ENCODE results near the gene RGS11. TPM values are rescaled to one million over a fixed set of nuclear protein-coding genes. Genes with fewer than 3 reads are reported as not detected.
"Not testable (repeated sequence)": the region's sequence is repeated elsewhere in the genome, so short reads cannot be mapped to it uniquely, and the experiment has no call there.

The RGS11 gene
- total RNA-seq, 2 donors from 2014 or later: 0.19 to 0.67 TPM

DNA sequence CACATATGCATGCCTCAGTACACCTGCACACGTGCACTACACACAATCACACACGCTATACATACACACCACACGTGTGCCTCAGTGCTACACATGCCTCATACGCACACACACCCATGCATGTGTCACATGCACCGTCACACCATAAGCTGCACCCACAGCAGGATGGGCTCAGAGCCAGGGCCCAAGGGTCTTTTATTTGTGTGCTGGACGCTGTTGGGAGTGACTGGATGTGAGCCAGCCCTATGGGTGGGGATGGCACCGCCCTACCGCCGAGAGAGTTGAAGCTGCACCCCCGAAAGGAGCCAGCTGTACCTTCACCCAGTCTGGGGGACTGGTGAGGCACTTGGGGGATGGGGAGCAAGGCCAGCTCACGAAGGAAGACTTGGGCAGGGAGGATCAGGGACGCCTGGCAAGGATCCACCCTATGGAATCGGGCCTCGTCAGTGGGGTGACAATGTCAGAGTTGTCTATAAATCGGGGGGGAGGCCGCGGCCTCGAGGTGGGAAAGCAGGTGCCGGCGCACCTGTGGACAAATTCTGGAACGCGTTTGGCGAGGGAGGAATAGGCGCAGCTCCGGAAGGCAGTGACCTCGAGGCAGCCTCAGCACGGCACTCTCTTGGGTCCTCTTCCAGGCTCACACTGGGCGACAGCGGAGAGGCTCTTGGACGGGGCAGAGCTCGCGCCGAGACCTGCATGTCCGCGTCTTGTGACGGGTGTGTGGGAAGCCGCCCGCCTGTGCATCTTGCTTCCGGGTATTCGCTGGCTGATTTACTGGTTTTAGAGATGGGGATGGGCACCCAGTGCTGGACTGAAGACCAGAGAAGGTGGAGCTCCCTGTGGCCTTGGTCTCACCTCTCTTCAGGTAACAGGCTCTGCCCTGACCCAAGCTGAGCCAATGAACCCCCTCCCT lies 7.3 kb downstream of the RGS11 start:
- H3K4me1 Mint-ChIP-seq (ENCODE audit: low read depth): no peaks in the 10 kb centered on the region
- no peaks in the 10 kb centered on the region for H3K36me3 Mint-ChIP-seq (ENCODE audit: insufficient read depth in 2 of 2)
- no peak overlapping the region for H3K27ac Mint-ChIP-seq
- H3K9me3 Mint-ChIP-seq: peaks cover 0 to 4% of the 10 kb centered on the region in 2 donors
- DNase-seq (no peak), ATAC-seq (replicated peaks in 1 of 2) (no peak)
- H3K27me3 Mint-ChIP-seq (ENCODE audit: low read depth): no peaks in the 10 kb centered on the region
- H3K4me3 Mint-ChIP-seq: no peak overlapping the region

DNA sequence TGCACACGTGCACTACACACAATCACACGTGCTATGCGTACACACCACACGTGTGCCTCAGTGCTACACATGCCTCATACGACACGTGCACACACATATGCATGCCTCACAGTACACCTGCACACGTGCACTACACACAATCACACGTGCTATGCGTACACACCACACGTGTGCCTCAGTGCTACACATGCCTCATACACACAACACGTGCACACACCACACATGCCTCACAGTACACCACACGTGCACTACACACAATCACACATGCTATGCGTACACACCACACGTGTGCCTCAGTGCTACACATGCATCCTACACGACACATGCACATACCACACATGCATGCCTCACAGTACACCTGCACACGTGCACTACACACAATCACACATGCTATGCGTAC lies 8.2 kb downstream of the RGS11 start:
- not testable (repeated sequence) for H3K36me3 Mint-ChIP-seq (ENCODE audit: insufficient read depth in 2 of 2); ATAC-seq (replicated peaks in 1 of 2); H3K27me3 Mint-ChIP-seq (ENCODE audit: low read depth); H3K27ac Mint-ChIP-seq; DNase-seq; H3K9me3 Mint-ChIP-seq; H3K4me3 Mint-ChIP-seq; H3K4me1 Mint-ChIP-seq (ENCODE audit: low read depth)

- Mint-ChIP-seq H3K27me3 (ENCODE audit: low read depth) (no peaks in the 10 kb centered on the region), H3K4me1 (ENCODE audit: low read depth) (no peaks in the 10 kb centered on the region), H3K4me3 (no peak overlapping the region), H3K27ac (no peak overlapping the region), H3K9me3 (peaks cover 0 to 4% of the 10 kb centered on the region in 2 donors), H3K36me3 (ENCODE audit: insufficient read depth in 2 of 2) (no peaks in the 10 kb centered on the region)
- no peak for DNase-seq
- ATAC-seq (replicated peaks in 1 of 2): no peak
Measured at GRCh38 chr16:266258-267164, 9.2 kb downstream of the RGS11 start.

- Mint-ChIP-seq H3K4me1 (ENCODE audit: low read depth) (no peaks in the 10 kb centered on the region), H3K36me3 (ENCODE audit: insufficient read depth in 2 of 2) (no peaks in the 10 kb centered on the region)
- ATAC-seq (replicated peaks in 1 of 2): peak in 1 of 2 donors; percentile 47
Measured at GRCh38 chr16:265711-266110, 10.0 kb downstream of the RGS11 start.

DNA sequence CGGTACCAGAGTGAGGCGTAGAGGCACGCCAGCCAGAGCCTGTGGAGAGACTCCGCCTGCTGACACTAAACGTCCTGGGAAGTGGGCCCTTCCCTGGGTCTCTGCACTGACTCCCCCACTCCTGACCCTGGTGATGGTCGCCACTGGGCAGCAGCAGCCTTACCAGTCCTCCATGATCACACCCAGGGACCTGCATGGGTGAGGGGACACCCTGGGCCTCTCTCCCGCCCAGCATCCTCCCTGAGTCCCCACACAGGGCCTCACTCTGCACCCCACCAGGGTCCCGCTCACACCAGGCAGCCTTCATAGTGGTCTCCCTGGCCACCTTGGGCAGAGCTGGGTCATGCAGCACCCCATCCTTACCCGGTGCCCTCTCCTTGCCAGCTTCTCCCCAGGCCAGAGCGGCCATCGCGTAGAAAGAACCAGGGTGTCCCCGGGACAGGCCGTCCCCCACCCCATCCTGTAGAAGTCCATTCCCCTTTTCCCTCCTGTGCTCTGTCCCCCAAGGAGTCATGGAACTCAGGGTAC lies 10.7 kb downstream of the RGS11 start:
- no peak for DNase-seq
- no peak for ATAC-seq (replicated peaks in 1 of 2)
- peaks cover 0 to 4% of the 10 kb centered on the region in 2 donors for H3K9me3 Mint-ChIP-seq
- H3K27me3 Mint-ChIP-seq (ENCODE audit: low read depth): no peaks in the 10 kb centered on the region
- no peak overlapping the region for H3K27ac Mint-ChIP-seq
- no peaks in the 10 kb centered on the region for H3K36me3 Mint-ChIP-seq (ENCODE audit: insufficient read depth in 2 of 2)
- no peak overlapping the region for H3K4me3 Mint-ChIP-seq
- no peaks in the 10 kb centered on the region for H3K4me1 Mint-ChIP-seq (ENCODE audit: low read depth)

More at GRCh38 chr16:265711-266110, 10.0 kb downstream of the RGS11 start:
- no peaks in the 10 kb centered on the region for H3K27me3 Mint-ChIP-seq (ENCODE audit: low read depth)
- no peak overlapping the region for H3K4me3 Mint-ChIP-seq
- H3K27ac Mint-ChIP-seq: no peak overlapping the region
- no peak for DNase-seq
- peaks cover 0 to 4% of the 10 kb centered on the region in 2 donors for H3K9me3 Mint-ChIP-seq

DNA sequence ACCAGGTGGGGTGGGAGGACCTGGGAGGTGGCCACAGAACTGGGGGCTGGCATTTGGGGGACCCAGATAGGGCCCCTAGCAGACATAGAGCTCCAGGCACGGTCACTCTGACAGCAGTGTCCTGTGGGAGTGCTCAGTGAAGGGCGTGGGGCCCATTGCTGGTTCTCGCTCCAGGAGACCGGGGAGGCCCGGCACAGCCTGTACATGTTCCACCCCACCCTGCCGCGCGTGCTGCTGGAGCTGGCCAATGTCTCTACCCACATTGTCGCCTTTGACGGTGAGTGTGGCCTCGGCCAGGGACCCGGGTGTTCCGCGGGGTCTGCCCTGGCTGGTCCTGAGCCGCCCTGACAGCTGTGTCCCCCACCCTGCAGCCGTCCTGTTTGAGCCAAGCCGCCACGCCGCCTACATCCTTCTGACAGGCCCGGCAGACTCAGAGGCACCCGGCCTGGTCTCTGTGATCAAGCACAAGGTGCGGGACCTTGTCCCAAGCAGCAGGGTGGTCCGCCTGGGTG lies 11.2 kb downstream of the RGS11 start:
- no peak for DNase-seq
- no peaks in the 10 kb centered on the region for H3K27me3 Mint-ChIP-seq (ENCODE audit: low read depth)
- no peak for ATAC-seq (replicated peaks in 1 of 2)
- H3K27ac Mint-ChIP-seq: no peak overlapping the region
- H3K4me3 Mint-ChIP-seq: no peak overlapping the region
- H3K4me1 Mint-ChIP-seq (ENCODE audit: low read depth): no peaks in the 10 kb centered on the region
- no peaks in the 10 kb centered on the region for H3K36me3 Mint-ChIP-seq (ENCODE audit: insufficient read depth in 2 of 2)
- peaks cover 0 to 4% of the 10 kb centered on the region in 2 donors for H3K9me3 Mint-ChIP-seq

- ATAC-seq (replicated peaks in 1 of 2) (no peak), DNase-seq (no peak)
- Mint-ChIP-seq H3K4me3 (no peak overlapping the region), H3K4me1 (ENCODE audit: low read depth) (no peaks in the 10 kb centered on the region), H3K27me3 (ENCODE audit: low read depth) (no peaks in the 10 kb centered on the region), H3K27ac (no peak overlapping the region), H3K9me3 (peaks cover 0 to 4% of the 10 kb centered on the region in 2 donors), H3K36me3 (ENCODE audit: insufficient read depth in 2 of 2) (no peaks in the 10 kb centered on the region)
Measured at GRCh38 chr16:263944-264343, 11.8 kb downstream of the RGS11 start.

- no peaks in the 10 kb centered on the region for H3K4me1 Mint-ChIP-seq (ENCODE audit: low read depth)
- H3K9me3 Mint-ChIP-seq: peaks cover 0 to 4% of the 10 kb centered on the region in 2 donors
- H3K27me3 Mint-ChIP-seq (ENCODE audit: low read depth): no peaks in the 10 kb centered on the region
- no peak overlapping the region for H3K27ac Mint-ChIP-seq
- ATAC-seq (replicated peaks in 1 of 2): no peak
- no peak overlapping the region for H3K4me3 Mint-ChIP-seq
- DNase-seq: no peak
- no peaks in the 10 kb centered on the region for H3K36me3 Mint-ChIP-seq (ENCODE audit: insufficient read depth in 2 of 2)
Measured at GRCh38 chr16:263182-263774, 12.5 kb downstream of the RGS11 start.

DNA sequence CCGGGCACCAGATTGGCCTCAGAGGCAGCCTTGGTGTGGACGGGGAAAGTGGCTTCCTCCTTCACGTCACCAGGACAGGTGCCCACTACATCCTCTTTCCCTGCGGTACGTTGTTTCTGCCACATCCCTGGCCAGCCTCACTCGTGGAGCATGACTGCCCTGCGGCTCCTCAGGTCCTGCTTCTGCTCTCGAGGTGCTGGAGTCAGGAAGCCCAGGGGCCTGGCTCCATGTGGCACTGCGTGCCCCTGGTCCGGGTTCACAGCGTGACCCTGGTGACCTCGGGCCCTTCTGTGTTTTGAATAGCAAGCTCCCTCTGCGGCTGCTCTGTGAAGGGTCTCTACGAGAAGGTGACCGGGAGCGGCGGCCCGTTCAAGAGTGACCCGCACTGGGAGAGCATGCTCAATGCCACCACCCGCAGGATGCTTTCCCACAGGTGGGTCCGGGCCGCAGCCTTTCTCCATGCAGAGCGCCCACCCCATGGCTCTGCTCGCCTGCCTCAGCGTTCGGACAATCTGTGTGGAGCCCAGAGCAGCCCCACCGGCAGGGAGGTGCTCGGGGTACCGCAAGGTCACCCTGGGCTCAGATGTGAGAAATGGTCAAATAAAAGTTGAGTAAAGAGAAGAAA lies 13.5 kb downstream of the RGS11 start:
- Mint-ChIP-seq H3K27ac (no peak overlapping the region), H3K4me1 (ENCODE audit: low read depth) (no peaks in the 10 kb centered on the region), H3K4me3 (no peak overlapping the region), H3K9me3 (no peaks in the 10 kb centered on the region), H3K36me3 (ENCODE audit: insufficient read depth in 2 of 2) (no peaks in the 10 kb centered on the region), H3K27me3 (ENCODE audit: low read depth) (no peaks in the 10 kb centered on the region)
- ATAC-seq (replicated peaks in 1 of 2) (no peak), DNase-seq (no peak)

DNA sequence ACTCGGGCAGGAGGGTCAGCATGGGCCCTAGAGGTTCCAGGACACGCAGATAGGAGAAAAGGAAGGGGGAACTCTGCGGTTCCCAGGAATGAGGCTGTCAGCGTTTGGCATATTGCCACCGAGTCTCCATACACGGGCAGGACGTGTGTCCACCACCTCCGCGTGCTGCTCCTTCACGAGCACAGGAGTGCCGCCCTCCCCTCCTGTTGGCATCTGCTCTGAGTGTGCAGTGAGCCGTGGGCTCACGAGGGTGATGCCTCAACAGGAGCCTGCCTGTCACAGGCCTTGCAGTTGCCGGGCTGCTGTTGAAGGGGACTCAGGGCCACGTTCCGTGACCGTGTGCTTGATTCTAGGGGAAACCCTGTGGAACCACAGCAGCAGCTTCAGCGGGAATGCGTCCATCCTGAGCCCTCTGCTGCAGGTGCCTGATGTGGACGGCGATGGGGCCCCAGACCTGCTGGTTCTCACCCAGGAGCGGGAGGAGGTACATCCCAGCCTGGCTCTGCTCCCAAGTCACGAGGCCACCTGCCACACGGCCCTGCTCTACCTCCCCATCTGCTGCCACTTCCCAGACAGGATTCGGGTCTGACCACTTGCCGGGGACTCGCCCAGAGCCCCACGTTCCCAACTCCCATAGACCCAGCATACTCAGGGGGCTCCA lies 14.6 kb downstream of the RGS11 start:
- Mint-ChIP-seq H3K4me1 (ENCODE audit: low read depth) (no peaks in the 10 kb centered on the region), H3K27me3 (ENCODE audit: low read depth) (no peaks in the 10 kb centered on the region), H3K9me3 (no peaks in the 10 kb centered on the region), H3K4me3 (no peak overlapping the region), H3K36me3 (ENCODE audit: insufficient read depth in 2 of 2) (no peaks in the 10 kb centered on the region), H3K27ac (no peak overlapping the region)
- ATAC-seq (replicated peaks in 1 of 2) (no peak), DNase-seq (no peak)

GRCh38 chr16:260326-260725 lies 15.4 kb downstream of the RGS11 start:
- H3K4me1 Mint-ChIP-seq (ENCODE audit: low read depth): no peaks in the 10 kb centered on the region
- no peak overlapping the region for H3K4me3 Mint-ChIP-seq
- ATAC-seq (replicated peaks in 1 of 2) (no peak), DNase-seq (no peak)
- H3K36me3 Mint-ChIP-seq (ENCODE audit: insufficient read depth in 2 of 2): peaks cover 0 to 3% of the 10 kb centered on the region in 2 donors
- H3K27me3 Mint-ChIP-seq (ENCODE audit: low read depth): no peaks in the 10 kb centered on the region
- no peaks in the 10 kb centered on the region for H3K9me3 Mint-ChIP-seq
- H3K27ac Mint-ChIP-seq: no peak overlapping the region

DNA sequence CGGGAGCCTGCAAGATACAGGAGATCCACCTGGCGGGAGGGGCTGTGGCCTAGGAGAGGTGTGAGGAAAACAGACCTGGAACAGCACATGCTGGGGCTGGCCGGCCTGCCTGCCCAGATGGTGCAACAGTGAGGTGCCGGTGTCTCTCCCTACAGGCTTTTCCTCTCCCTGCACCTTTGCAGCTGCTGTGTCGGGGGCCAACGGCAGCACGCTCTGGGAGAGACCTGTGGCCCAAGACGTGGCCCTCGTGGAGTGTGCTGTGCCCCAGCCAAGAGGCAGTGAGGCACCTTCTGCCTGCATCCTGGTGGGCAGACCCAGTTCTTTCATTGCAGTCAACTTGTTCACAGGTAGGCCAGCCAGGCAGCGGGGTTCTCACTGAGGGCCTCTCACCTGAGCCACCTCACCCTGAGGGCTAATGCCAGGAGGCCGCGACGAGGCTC lies 15.9 kb downstream of the RGS11 start:
- Mint-ChIP-seq H3K4me3 (no peak overlapping the region), H3K27me3 (ENCODE audit: low read depth) (no peaks in the 10 kb centered on the region), H3K9me3 (no peaks in the 10 kb centered on the region), H3K4me1 (ENCODE audit: low read depth) (no peaks in the 10 kb centered on the region), H3K27ac (no peak overlapping the region), H3K36me3 (ENCODE audit: insufficient read depth in 2 of 2) (peaks cover 0 to 3% of the 10 kb centered on the region in 2 donors)
- no peak for DNase-seq
- no peak for ATAC-seq (replicated peaks in 1 of 2)
